T-helper 2 cell treated with Interferon-gamma antibody and Interleukin-4, amounts not matched to agents 5 μg/mL and 100 μg/mL, for 36 hours (primary cell): Measurements from ENCODE around the gene TMEM106A.
A peak's percentile ranks its signal among the peaks of the same experiment; 100 is the strongest.
"Not testable (repeated sequence)": the region's sequence is repeated elsewhere in the genome, so short reads cannot be mapped to it uniquely, and the experiment has no call there.

ENCODE experiments used
- DNase-seq: peaks from one replicate; pipeline ENCODE4 v3.0.0; 2021; ENCODE audit warnings: low spot score
- H3K27ac Mint-ChIP-seq: one replicate; pipeline ENCODE4 v1.8.0; 2021; ENCODE audit warnings: mild to moderate bottlenecking, mixed read lengths
- H3K27me3 Mint-ChIP-seq: one replicate; pipeline ENCODE4 v1.8.0; 2021; ENCODE audit warnings: low read depth, mixed read lengths
- H3K36me3 Mint-ChIP-seq: one replicate; pipeline ENCODE4 v1.8.0; 2021; ENCODE audit warnings: low read depth, mixed read lengths
- H3K4me1 Mint-ChIP-seq: one replicate; pipeline ENCODE4 v1.8.0; 2021; ENCODE audit warnings: low read depth, mixed read lengths
- H3K4me3 Mint-ChIP-seq: one replicate; pipeline ENCODE4 v1.8.0; 2022; ENCODE audit warnings: mild to moderate bottlenecking, moderate library complexity, mixed read lengths
- H3K9me3 Mint-ChIP-seq: one replicate; pipeline ENCODE4 v1.8.0; 2021; ENCODE audit warnings: mixed read lengths

TMEM106A gene, protein sequence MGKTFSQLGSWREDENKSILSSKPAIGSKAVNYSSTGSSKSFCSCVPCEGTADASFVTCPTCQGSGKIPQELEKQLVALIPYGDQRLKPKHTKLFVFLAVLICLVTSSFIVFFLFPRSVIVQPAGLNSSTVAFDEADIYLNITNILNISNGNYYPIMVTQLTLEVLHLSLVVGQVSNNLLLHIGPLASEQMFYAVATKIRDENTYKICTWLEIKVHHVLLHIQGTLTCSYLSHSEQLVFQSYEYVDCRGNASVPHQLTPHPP

DNA sequence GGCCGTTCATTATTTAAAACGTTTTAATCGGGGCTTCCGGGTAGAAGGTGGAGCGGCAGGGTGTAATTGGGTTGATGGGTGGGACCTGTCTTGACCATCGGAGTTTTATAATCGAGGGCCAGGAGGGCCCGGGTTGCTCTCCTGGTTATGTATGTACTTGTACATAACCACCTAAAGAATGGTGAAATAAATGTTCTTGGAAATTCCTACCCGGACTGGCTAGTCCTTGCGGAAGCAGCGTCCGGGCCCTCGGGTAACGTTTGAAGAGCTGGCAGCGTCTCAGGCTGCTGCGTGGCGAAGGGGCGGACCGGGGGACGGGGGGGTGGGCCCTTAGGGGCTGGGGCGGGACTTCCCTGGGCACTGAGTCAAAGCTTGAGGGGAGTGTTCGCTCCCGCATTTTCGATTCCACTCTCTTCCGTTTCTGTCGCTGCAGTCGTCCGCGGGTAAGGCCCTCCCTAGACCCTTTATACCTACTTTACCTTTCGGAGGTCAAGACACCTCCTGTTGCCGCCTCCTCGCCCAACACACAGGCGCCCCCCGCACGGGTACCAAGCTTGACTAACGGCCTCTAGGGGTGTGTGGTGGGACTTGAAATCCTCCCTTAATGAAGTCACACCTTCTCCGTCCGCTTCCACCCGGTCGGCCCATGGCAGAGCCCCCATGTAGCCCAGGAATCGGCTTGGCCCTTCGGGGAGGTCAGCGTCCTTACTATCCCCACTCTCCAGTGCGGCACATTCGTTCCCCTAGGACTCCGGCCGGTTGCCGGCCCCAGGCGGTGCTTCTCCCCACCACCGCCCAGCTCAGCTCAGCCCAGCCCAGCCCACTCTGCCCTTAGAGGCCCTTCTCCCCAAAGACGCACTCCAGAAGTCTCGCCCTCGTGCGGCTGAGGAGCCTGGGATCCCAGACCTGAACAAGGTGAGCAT is at the start of gene TMEM106A:
Gene TMEM106A (plus strand): TSS at position 396 of the 923 bp plus-strand sequence. CDS start 1,167 bp downstream, outside the sequence.
- DNase-seq, result peak; percentile 71
- Mint-ChIP-seq H3K27me3 (no peaks in the 10 kb centered on the region), H3K36me3 (peaks cover 34% of the 10 kb centered on the region), H3K4me3 (peak within 1 kb of the TSS; percentile 99), H3K4me1 (peaks cover 27% of the 10 kb centered on the region), H3K27ac (peak within 1 kb of the TSS; percentile 97), H3K9me3 (no peaks in the 10 kb centered on the region)

DNA sequence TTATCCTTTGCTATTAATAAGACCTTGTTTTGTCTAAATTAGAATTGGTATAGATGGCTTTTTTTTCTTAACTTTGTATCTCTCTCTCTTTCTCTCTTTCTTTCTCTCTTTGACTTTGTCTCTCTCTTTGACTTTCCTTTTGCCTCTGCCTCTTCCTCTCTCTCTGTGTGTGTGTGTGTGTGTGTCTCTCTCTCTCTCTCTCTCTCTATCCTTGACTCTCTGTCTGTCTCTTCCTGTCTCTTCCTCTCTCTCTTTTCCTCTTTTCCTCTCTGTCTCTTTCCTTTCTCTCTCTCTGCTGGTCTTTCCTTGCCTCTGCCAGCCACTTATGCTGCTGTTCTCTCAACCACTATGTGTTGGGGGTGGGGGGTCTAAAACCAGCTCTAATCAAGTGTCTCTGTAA is 45.7 kb upstream of the TMEM106A start:
- not testable (repeated sequence) for H3K9me3 Mint-ChIP-seq, H3K4me3 Mint-ChIP-seq, H3K27me3 Mint-ChIP-seq, DNase-seq, H3K36me3 Mint-ChIP-seq, H3K4me1 Mint-ChIP-seq
- peak overlapping the region; percentile 29 for H3K27ac Mint-ChIP-seq

DNA sequence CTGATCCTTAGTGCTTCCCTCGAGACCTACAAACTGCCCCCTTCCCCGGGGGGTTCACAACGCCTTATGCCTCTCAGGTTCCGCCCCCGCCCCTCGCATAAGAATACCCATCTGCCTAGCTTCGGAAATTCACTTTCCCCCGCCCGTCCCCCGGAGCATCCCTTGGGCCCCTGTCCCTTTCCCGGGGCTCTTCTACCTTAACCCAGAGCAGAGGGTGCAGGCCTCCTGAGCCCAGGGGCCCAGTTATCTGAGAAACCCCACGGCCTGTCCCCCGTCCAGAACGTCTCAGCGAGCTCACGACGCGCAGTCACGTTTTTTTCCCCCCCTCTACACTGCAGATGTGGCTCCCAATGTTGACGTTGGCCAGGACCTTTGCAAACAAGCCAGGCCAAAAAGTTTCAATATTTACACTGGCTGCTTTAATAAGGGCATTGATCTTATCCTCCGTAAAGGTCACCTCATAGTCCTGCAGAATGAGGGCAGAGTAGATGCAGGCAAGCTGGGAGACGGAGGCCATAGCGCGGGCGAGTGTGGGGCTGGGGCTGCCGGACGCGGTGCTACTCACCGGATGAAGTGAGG is 42.0 kb upstream of the TMEM106A start:
- no peak overlapping the region for H3K27ac Mint-ChIP-seq
- H3K4me1 Mint-ChIP-seq, result peaks cover 23% of the 10 kb centered on the region
- H3K4me3 Mint-ChIP-seq, result no peak overlapping the region
- no peaks in the 10 kb centered on the region for H3K27me3 Mint-ChIP-seq
- peaks cover 4% of the 10 kb centered on the region for H3K36me3 Mint-ChIP-seq
- H3K9me3 Mint-ChIP-seq, result no peaks in the 10 kb centered on the region
- no peak for DNase-seq

GRCh38 chr17:43170140-43170765 is 41.4 kb upstream of the TMEM106A start:
- Mint-ChIP-seq H3K27ac (no peak overlapping the region), H3K36me3 (peaks cover 7% of the 10 kb centered on the region), H3K9me3 (no peaks in the 10 kb centered on the region), H3K4me3 (no peak overlapping the region), H3K27me3 (no peaks in the 10 kb centered on the region), H3K4me1 (peaks cover 26% of the 10 kb centered on the region)
- peak; percentile 91 for DNase-seq

GRCh38 chr17:43170766-43171585 is 40.7 kb upstream of the TMEM106A start, which contains the start of gene NBR1:
TSS of gene NBR1 (plus strand) at chr17:43171214. CDS start at chr17:43175800, 4,586 bp downstream.
- Mint-ChIP-seq H3K36me3 (peaks cover 13% of the 10 kb centered on the region), H3K4me1 (peaks cover 31% of the 10 kb centered on the region), H3K27me3 (no peaks in the 10 kb centered on the region), H3K4me3 (no peak within 1 kb of the TSS), H3K9me3 (no peaks in the 10 kb centered on the region), H3K27ac (no peak within 1 kb of the TSS)
- DNase-seq, result peak; percentile 97

DNA sequence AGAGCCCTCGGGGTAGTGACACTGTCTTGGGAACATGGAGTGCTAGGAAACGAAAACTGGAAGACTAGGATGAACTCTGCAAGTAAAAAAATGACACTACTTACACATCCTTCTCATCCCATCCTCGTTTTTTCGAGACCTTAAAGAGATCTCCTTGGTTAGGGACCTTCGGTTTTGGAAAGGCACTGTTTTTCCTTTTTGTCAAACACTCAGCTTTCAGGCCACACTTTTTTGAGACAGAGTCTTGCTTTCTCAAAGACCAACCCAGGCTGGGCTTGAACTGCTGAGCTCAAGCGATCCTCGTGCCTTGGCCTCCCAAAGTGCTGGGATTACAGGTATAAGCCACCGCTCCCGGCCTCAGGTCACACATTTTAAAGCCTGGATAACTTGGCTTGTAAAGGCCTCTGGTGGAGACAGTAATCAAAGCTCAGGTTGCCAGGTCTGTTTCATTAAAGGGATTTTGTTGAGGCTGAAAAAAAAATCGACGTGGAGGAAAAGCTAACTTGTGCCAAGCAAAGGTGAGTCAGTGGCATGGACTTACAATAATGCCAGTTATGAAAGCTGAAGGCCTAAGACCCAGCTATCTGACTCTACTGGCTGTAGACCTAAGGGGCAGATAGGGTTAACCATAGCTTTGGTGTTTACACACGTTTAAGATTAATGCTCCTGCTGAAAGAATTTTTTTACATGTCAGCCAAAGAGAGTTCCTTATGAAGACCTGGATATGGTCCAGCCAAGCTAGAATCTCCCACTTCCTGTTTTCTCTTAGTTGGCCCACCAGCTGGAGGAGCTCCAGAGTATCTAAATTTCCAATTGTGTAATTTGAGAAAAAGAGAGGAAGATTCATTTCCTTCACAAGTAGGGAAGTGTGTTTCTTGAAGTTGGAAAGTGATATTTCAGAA is 39.8 kb upstream of the TMEM106A start:
- no peak overlapping the region for H3K27ac Mint-ChIP-seq
- no peaks in the 10 kb centered on the region for H3K27me3 Mint-ChIP-seq
- H3K4me1 Mint-ChIP-seq, result peaks cover 35% of the 10 kb centered on the region
- H3K4me3 Mint-ChIP-seq, result no peak overlapping the region
- H3K9me3 Mint-ChIP-seq, result no peaks in the 10 kb centered on the region
- H3K36me3 Mint-ChIP-seq, result peaks cover 18% of the 10 kb centered on the region
- DNase-seq, result peak; percentile 7

DNA sequence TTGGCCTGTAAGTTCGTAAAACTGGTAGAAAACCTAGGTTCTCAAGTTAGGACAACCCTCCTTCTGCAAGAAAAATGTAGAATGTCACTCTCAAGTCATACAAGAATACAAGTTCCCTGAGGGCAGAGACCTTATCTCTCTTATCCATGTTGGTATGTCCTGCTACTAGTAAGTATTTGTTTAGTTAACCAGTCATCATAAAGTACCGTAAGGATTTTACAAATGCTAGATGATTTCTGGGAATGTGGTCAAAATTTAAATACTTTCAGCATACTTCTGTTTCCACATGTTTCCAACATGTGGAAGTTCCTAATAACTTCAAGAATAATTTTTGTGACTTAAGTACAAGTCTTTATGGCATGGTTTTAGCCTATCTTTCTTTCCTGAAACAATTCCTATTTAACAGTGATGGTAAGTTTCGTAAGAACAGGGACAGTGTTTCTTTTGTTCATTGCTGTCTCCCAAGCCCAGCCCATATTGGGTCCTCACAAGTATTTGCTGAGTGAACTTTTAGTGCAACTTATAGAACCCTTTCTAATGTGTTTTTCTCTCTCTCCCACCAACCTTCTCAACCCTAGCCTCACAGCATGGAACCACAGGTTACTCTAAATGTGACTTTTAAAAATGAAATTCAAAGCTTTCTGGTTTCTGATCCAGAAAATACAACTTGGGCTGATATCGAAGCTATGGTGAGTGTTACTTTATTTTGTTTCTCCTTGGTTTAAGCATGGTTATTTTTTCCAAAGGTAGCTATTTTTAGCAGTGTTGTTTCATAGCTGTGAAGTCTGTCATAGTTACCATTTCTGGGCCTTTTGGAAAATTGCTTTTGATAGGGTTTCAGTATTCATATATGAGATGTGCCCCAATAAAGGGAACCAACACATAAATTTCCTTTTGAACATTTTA is 36.2 kb upstream of the TMEM106A start:
- Mint-ChIP-seq H3K9me3 (no peaks in the 10 kb centered on the region), H3K27me3 (no peaks in the 10 kb centered on the region), H3K4me3 (peak overlapping the region; percentile 56), H3K27ac (peak overlapping the region; percentile 83), H3K36me3 (peaks cover 36% of the 10 kb centered on the region), H3K4me1 (peaks cover 38% of the 10 kb centered on the region)
- DNase-seq, result no peak

DNA sequence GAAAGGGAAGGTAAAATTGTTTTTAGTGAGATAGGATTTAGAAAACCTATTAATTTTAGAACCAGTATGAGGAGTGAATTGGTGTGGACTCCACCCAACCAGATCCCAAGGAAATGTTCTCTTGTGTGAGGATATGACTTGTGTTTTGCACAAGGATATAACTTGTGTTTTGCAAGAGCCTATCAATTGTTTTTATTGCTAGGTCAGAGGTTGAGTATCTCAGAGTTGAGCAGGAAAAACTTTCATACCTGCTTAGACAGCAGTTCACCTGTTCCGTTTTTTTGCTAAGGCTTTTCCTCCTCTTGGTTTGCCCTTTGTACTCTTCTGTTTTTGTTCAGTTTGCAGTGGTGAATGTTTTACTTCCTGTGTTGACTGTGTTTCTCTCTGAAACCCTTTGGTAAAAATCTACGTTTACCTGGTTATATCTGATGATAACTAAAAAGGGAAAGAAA is 35.5 kb upstream of the TMEM106A start:
- peak overlapping the region; percentile 83 for H3K27ac Mint-ChIP-seq
- peaks cover 38% of the 10 kb centered on the region for H3K36me3 Mint-ChIP-seq
- H3K4me3 Mint-ChIP-seq, result peak overlapping the region; percentile 56
- DNase-seq, result no peak
- no peaks in the 10 kb centered on the region for H3K27me3 Mint-ChIP-seq
- peaks cover 38% of the 10 kb centered on the region for H3K4me1 Mint-ChIP-seq
- no peaks in the 10 kb centered on the region for H3K9me3 Mint-ChIP-seq

GRCh38 chr17:43183921-43184320 is 27.8 kb upstream of the TMEM106A start:
- DNase-seq, result no peak
- Mint-ChIP-seq H3K4me3 (no peak overlapping the region), H3K36me3 (peaks cover 40% of the 10 kb centered on the region), H3K27ac (no peak overlapping the region), H3K4me1 (no peaks in the 10 kb centered on the region), H3K27me3 (no peaks in the 10 kb centered on the region), H3K9me3 (no peaks in the 10 kb centered on the region)

DNA sequence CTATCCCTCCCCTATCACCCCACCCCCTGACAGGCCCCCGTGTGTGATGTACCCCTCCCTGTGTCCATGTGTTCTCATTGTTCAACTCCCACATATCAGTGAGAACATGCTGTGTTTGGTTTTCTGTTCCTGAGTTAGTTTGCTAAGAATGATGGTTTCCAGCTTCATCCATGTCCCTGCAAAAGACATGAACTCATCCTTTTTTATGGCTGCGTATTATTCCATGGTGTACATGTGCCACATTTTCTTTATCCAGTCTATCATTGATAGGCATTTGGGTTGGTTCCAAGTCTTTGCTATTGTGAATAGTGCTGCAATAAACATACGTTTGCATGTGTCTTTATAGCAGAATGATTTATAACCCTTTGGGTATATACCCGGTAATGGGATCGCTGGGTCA is 25.0 kb upstream of the TMEM106A start:
- H3K9me3 Mint-ChIP-seq, H3K27ac Mint-ChIP-seq, H3K27me3 Mint-ChIP-seq, H3K4me1 Mint-ChIP-seq, H3K4me3 Mint-ChIP-seq, DNase-seq: not testable (repeated sequence)
- H3K36me3 Mint-ChIP-seq, result peaks cover 53% of the 10 kb centered on the region

- Mint-ChIP-seq H3K27ac (no peak overlapping the region), H3K9me3 (no peaks in the 10 kb centered on the region), H3K4me1 (no peaks in the 10 kb centered on the region), H3K36me3 (peaks cover 70% of the 10 kb centered on the region), H3K27me3 (no peaks in the 10 kb centered on the region), H3K4me3 (no peak overlapping the region)
- no peak for DNase-seq
These were observed 18.4 kb upstream of the TMEM106A start for GRCh38 chr17:43193251-43193650.
